ENCODE data around the gene SPPL2A.
A peak's percentile ranks its signal among the peaks of the same experiment; 100 is the strongest.

SPPL2A gene

DNA sequence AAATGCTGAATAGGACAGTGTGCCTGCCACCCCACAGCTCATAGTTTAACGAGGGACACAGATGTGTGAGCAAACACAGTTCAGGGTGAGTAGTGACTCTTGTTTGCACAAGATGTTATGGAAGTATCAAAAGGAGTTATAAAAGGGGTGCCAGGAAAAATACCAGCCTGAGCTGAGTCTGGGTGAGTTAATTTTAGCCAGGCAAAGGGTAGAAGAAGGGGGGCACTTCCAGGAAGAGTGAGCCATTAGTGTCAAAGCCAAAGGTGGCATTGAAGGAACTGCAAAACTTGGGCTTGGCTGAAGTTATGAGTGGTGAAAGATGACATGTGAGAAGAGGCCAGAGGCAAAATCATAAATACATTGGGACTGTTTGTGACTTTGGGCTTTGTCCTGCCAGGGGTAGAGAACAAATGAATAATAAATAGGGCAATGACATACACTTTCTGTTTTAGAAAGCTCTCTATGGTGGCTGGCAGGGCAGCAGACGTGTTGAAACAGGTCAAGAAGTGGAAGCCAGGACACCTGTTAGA, 1.9 kb upstream of the SPPL2A start:
- no peak for ATAC-seq

DNA sequence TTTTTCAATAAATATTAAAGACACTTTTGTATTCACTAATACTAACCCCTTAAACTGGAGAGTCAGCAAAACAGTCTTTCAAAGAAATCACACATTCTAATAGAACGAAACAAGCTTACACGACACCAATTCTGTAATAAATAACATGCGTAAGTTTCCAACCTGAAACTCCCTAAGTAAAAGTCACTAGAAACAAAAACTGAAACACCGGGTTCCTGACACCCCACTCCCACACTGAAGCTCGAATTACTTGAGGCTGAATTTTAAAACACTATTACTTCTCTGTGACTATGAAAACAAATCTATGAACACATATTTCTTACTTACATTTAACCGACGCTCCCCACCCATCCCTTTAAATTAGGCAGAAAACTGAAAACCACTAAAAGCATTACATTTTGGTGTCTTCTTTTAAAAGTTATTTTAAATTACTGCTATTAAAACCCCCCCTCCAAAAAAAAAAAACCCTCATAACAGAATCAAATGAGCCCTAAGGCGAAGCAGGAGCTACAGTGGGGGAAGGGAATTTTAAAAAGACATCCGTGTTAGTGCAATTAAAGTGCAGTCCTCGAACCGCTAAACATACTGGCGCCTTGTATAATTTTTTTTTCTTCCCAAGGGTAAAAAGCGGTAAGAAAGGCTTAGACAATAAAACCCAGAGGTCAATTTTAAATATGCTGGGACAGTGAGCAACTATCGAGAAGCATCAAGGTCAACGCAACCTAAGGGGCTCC, 878 bp downstream of the SPPL2A start:
- ATAC-seq = peak; percentile 59 to 67

DNA sequence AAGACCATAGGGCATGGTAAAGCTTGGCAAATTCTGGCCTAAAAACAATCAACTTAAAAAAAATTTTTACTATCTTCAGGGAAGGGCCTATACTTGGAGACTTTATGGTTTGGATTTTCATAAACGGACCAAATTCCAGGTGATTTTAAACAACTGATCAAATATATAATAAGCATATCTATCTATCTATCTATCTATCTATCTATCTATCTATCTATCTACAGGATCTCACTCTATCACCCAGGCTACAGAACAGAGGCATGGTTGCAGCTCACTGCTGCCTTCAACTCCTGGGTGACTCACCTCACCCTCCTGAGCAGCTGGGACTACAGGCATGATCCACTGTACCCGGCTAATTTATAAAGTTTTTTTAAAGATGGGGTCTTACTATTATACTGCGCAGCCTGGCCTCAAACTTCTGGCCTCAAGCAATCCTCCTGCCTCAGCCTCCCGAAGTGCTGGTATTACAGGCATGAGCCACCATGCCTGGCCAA, 6.7 kb downstream of the SPPL2A start:
- ATAC-seq = peak in 1 of 2 donors; percentile 36

DNA sequence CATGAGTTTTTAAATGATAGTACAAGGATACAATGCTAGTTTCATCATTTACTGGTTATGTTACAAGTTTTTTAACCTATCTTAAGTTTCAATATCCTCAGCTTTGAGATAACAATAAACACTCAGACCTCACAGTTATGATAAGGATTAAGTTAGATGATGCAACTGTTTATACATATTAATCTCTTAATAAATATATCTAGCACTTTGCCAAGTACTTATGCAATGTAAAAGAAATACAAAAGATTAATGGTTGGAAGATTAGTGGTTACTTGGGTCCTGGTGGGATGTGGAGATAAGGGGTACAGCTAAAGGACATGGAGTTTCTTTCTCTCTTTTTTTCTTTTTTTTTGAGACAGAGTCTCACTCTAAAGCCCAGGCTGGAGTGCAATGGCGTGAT, 12.0 kb downstream of the SPPL2A start:
- ATAC-seq = no peak

DNA sequence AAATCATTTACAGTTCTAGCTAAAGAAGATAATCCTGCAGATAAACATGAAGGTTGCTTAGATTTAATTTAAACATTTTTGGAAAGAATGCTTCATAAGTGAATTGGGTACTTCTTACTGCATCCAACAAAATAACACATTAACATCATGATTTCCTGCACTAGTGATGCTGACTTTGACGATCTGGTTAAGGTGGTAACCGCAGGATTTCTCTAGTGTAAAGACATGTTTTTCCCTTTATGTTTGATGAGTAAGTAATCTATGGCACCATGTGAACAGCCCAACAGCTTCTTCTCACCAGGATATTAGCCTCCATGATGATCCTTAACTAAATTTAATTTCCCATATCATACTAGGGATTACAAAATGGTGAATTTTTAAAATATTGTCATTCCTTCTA, 14.1 kb downstream of the SPPL2A start:
- no peak for ATAC-seq

DNA sequence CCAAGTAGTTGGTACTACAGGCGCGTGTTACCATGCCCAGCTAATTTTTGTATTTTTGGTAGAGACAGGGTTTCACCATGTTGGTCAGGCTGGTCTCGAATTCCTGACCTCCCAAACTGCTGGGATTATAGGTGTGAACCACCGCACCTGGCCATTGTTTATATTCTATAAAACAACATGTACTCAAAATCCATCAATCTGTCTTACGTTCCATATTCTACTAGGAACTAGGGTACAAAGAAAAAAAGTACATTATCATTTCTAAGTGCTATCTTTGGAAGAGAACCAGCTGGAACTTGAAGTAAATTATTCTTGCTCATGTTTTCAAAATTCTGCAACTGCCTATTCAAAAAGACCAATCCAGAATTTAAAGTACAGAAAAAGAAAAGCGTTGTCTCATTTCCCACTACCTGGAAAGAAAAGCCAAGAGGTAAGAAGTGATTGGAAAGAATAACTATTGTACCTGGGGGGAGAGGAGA, 15.2 kb downstream of the SPPL2A start:
- no peak for ATAC-seq

DNA sequence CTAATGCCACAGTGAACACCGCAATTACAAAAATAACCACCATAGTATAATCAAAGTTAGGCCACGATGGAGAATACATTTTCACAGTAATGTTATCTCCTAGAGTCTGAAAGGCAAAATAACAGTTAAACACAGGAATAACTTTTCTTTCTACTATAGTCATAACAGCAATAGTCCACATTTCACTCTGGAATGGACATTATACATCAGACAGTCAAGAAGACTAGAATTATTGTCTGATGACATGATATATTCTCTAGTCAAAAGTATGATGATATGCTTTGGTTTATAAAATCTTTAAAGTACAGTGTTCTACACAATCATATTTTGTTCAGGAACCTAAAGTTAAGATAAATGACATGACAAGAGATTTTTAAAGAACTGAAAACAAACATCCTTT, 18.0 kb downstream of the SPPL2A start:
- ATAC-seq = no peak

DNA sequence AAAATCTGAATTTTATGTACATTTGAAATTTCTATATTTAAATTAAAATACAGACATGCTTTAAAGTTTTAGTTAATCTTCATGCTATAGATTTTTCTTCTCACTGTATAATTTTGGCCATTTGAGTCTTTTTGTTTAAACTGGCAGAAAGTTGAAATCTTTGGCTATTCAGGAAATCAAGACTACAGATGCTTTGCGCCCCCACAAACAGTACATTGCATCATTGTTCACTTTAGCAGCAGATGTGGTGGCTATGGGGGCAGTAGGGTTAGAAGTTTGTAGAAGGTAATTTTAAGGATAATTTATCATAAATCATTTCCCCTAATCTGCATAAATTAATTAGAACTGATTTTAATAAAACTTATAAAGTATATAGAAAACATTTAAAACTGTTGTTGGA, 20.9 kb downstream of the SPPL2A start:
- ATAC-seq = no peak

DNA sequence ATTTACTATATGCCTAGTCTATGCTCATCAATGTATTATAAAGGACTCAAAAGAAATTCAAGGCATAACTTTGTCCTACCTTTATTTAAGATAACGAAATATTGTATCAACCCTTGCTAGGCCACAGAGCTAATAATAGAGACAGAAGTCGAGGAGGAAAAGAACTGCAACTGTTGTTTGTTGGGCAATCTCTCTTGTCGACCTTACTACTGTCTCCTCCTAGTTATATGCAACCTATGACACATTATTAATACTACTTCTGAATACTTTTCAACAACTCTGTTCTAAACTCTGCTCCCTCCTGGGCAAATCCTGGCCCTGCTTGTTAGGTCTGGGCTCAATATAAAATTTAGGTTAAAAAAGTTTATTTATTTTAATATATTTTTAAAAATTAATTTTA, 24.6 kb downstream of the SPPL2A start:
- ATAC-seq = no peak

DNA sequence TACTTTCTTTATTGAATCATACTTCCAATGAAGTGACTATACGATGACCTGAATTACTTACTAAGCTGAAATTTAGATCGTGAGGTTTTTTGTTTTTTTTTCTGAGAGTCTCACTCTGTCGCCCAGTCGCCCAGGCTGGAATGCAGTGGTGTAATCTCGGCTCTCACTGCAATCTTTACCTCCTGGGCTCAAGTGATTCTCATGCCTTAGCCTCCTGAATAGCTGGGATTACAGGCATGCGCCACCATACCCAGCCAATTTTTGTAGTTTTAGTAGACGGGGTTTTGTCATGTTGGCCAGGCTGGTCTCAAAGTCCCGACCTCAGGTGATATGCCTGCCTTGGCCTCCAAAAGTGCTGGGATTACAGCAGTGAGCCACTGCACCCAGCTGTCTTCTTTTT, 28.7 kb downstream of the SPPL2A start:
- no peak for ATAC-seq

DNA sequence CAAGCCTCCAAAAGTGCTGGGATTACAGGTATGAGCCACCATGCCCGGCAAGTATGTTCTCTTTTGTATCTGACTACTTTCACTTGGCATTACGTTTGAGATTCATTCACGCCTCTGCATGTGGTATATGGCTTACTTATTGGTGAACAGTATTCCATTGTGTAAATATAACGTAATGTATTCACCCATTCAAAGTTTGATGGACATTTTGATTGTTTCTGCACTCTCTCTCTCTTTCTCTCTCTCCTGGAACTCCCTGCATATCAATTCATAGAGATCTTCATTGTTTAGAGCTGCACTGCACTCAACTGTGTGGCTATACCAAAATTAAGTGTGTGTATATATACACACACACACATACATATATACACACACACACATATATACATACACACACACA, 30.4 kb downstream of the SPPL2A start:
- no peak for ATAC-seq

DNA sequence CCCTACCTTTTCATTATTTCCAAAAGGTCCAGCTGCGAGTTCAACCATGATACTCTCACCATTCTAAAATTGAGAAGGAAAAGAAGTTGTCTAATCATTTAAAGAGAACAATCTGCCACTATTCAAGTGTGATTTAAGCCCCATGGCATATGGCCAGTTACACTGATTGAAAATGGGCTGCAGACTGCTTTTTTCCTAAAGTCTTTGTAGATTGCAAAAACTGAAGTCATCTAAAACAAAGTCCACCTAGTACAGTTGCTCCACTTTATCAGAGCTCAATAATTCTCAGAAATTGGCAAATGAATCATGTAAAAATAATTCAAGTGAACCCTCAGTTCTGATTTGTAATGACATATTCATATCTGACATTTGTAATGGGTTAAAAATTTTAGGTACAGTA, 39.2 kb downstream of the SPPL2A start:
- no peak for ATAC-seq

DNA sequence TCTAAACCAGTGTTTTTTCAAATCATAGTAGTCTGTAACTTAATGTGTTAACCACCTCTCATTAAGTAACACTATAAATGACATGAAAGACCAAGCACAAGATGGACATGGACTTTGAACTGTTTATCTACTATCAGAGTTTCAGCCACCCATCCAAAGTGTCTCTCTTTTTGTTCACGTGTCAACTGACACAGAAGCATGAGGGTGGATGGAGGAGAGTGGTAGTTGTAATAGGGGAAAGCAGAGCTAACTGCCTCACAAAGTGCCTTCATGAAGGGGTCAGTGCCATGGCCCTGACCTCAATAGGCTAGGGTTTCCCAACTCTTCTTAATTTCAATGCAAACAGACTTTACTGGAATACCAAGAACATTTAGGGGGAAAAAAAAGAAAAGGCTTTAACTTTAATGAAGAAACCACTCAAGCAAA, 46.8 kb downstream of the SPPL2A start:
- ATAC-seq = no peak

DNA sequence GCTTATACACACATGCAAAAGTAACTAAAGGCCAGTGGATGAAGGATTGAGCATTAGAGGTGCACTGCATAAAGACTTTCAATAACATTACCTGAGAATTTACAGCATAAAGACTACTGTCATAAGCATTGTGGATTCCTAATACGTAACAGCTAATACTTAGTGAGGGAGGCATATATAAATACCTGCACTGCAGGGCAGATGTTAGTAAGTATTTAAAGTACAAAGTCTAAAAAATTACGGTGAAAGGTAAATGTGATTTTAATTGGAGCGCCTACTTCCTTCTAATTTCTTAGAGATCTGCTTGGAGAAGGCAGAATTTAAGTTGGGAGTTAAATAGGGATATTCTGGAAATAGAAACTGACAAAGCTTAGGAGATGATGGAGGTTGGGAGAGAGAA, 53.5 kb downstream of the SPPL2A start:
- ATAC-seq = no peak

DNA sequence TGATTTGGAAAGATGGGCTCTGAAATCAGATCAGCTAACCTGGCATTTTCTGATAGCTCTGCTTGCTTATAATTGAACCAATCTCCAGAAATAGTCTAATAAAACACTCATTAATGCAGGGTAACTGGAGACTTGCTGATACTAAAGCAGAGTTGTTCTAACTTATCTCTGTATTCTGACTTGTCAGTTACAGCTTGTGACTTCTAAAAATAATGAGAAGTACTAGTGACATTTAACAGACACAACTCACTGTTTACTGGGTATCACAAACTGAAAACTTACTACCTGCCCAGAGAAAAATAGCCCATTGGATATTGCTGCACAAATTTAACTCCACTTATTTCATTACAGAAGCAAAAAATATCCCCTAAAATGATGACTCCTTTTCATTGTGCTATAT, 54.9 kb downstream of the SPPL2A start:
- ATAC-seq = no peak

DNA sequence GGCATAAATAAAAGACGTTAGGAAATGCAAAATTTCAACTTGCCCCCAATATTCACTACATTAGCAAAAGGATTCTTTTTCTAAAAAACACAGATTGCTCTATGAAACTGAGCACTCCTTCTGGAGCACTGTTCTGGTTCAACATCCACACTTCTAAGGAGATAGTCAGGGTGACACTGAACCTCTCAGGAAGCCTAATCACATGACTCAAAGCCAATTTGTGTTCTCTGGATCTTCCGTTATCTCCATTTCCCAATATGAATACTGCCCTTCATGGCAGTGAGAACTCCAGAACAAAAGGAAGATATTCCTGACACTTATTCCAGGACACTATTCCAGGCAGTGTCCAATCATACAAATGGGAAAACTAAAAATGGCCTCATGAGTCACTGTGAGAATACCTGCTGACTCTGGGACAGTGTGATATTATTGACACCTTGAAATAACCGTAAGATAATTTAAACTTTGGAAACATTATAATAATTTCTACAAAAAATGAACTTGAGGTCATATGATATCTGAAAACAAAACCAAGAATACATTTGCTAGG, 57.6 kb downstream of the SPPL2A start:
- no peak for ATAC-seq

DNA sequence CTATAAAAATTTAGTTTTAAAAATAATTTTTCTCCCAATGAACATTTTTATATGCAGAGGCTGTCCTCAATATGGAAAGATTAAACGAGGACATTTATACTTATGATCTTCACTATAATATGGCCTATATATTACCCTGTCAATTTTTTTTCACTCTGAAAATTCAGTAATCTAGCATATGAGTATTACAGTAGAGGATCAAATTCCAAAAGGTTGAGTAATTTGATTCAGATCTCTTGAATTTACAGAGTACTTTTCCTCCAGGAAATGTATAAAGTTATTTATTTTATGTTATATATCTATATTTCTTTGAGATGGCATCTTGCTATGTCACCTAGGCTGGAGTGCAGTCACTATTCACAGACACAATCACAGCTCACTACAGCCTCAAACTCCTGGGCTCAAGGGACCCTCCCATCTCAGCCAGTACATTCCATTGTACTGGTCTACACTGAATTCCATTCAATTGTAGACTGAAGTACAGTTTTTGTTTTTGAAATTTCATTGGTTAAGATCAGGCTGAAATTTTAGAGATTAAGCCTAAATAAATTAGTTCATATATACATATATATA, 62.7 kb downstream of the SPPL2A start:
- no peak for ATAC-seq

DNA sequence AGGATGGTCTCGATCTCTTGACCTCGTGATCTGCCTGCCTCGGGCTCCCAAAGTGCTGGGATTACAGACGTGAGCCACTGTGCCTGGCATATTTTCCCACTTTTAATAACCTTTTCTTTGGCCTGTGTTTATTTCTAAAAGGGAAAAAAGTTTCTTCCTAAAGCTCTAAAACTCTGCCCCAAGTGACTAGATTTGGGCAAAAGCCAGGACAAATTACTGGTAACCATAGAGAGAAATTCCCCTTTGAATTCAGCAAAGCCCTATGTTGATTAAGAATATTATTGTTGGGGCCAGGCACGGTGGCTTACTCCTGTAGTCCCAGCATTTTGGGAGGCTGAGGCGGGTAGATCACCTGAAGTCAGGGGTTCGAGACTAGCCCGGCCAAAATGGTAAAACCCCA, 67.4 kb downstream of the SPPL2A start:
- ATAC-seq = no peak

DNA sequence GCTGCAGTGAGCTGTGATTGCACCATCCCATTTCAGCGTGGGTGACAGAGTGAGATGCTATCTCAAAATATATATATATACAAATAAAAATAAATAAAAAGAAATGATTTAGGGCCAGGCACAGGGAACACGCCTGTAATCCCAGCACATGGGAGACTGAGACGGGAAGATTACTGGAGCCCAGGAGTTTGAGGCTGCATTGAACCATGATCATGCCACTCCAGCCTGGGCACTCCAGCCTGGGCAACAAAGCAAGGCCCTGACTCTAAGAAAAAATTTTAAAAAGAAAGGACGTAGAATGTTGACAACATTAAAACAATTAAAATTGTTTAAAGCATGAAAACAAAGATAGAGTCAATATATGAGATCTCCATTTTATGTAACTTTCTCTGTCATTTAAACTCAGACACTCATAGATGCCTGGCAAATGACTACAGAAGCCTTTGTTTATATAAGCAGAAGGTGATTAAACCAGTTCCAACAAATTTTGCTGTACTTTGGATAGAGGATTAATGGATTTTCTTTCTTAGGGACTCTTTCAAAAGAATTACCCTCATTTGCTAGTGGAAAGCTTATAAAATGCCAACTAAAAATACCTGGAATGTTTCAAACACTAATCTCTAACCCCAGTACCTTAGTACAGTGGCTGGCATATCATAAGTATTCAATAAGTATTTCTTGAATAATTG, 68.3 kb downstream of the SPPL2A start:
- no peak for ATAC-seq

DNA sequence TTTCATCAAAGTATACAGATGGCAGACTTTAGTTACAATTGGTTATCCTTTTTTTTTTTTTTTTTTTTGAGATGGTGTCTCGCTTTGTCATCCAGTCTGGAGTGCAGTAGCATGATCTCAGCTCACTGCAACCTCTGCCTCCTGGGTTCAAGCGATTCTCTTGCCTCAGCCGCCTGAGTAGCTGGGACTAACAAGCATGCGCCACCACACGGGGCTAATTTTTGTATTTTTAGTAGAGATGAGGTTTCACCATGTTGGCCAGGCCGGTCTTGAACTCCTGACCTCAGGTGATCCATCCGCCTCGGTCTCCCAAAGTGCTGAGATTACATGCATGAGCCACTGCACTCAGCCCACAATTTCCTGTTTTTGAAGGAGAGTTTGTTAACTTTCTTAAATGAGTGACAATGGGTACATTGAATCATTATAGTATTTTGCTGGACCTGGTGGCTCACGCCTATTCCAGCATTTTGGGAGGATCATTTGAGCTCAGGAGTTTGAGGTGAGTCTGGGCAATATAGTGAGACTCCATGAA, 70.8 kb downstream of the SPPL2A start:
- ATAC-seq = peak in 1 of 2 donors; percentile 17

DNA sequence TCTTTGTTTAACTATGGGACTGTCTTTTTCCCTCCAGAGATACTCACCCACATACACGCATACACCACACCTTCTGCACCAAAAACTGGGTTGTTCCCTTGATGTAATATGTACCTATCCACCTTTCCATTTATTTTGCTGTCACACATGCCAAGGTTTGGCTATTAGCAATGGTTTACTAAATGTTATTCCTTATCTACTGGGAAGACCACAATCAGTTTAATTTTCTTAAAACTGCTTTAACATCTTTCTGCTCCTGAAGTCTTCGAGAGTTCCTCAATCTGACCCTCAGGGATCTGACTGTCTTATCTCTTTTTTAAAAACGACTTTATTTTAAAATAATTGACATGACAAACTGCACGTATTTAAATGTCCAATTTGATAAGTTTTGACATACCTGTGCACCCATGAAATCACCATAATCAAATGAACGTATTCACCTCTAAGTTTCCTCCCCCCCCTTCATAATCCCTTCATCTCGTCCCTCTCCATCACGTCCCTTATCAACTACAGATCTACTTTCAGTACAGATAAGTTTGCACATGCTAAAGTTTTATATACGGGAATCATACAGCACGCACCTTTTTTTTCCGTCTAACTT, 78.1 kb downstream of the SPPL2A start:
- no peak for ATAC-seq

DNA sequence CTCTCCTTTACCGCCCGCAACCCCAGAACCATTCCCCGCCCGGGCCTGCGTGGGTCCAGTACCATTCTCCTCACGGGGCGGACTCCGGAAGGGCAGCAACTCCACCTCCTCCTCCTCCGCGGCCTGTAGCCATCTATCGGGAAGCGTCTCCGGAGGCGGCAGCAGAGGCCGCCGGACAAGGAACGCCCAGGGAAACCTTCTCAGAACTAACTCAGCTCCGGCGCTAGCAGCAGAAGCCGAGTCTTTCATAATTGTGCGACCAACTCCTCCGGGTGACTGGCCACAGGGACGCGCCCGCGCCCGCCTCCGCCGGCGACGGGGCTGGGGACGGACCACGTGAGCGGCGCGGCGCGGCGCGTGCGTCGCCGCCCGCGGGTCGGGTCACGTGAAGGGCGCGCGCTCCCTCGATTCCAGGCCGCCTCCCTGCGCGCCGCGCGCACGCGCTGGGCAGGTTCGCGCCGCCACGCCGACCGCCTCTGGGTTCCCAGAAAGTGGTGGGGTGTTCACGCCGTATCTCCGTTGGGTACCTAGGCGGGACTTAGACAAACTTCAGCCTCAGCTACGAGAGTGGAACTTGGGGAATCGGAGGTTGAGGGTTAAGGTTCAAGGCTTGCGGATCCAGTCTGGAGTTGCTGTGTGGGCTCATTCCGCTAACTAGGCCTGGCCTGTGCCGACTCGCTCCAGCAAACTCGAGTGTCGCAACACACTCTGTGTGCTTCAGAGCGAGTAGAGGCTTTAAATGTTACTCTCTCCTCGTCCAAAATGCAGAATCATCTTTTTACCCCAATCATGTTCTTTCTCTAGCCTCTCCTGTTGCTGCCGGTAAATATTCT, 78.8 kb downstream of the SPPL2A start, which contains the start of gene TRPM7:
Gene TRPM7, minus strand, starts transcription at position 329 of the 833 bp plus-strand sequence. Its CDS starts 264 bp downstream, at position 65.
- peak; percentile 81 to 85 for ATAC-seq
